Stimulated activated CD4-positive, alpha-beta T cell treated with anti-CD3 and anti-CD28 coated beads, TNF-alpha, amount 100 ng/mL, for 4 hours (primary cell): Measurements from ENCODE around the gene TSPAN6.

Experiments used
- DNase-seq, 3 experiments: peaks; one replicate each; pipeline ENCODE4 v3.0.0-alpha.2; 2020; ENCODE audit warnings: low read depth in 3 of 3

Gene TSPAN6

DNA sequence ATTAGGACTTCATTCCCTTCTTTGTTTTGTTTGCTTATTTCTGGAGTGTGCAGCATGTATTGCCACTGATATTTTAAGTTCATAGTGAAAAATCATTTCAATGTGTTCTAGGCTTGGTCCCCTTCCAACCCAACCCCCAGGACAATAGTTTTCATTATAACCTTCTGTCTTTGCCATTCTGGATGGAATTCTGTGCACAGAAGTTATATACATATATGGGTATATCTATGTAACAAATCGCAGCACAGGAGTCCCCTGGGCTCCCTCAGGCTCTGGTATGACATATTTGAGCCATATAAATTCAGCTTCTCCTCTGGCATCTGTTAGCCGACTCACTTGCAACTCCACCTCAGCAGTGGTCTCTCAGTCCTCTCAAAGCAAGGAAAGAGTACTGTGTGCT, 52.0 kb downstream of the TSPAN6 start, which contains the start of gene TNMD:
TSS of gene TNMD (plus strand) at position 326 of the 400 bp plus-strand sequence. CDS start 83 bp downstream, outside the sequence.
- DNase-seq, result no peak
